GM12878 (cell line): Measurements from ENCODE around the gene INSRR. TPM values are rescaled to one million over a fixed set of nuclear protein-coding genes. Genes with fewer than 3 reads are reported as not detected.

Source experiments
- ATAC-seq: fragments of 200-7000 bp; cut with Tn5 transposase; 3 replicates; pipeline ENCODE4 v1.9.1; 2020; ENCODE audit warnings: mild to moderate bottlenecking, moderate library complexity
- BruUV-seq: library from RNA; stranded (reverse); fragments of 400-500 nt; replicated peaks from 2 replicates; lab custom pipeline; 2021; lab: Mats Ljungman, UMichigan
- CTCF ChIA-PET: fragments of 300-600 bp; sonication (Branson Sonifier 250); formaldehyde crosslinking; extraction: SDS; loops from one replicate; lab custom pipeline; 2021; ENCODE audit warnings: inconsistent platforms; lab: Yijun Ruan, JAX
- POLR2A ChIA-PET: fragments of 350-600 bp; formaldehyde crosslinking; extraction: SDS; loops from one replicate; lab custom pipeline; 2021; ENCODE audit warnings: inconsistent platforms; lab: Charles Lee
- RAD21 ChIA-PET: fragments of 300-600 bp; sonication (Branson Sonifier 250); formaldehyde crosslinking; loops from one replicate; lab custom pipeline; 2023; ENCODE audit warnings: antibody characterized with exemption; ENCODE audit not compliant: unreplicated experiment; lab: Charles Lee
- SMC1A ChIA-PET: fragments of 300-600 bp; sonication (Branson Sonifier 250); formaldehyde crosslinking; loops from one replicate; lab custom pipeline; 2023; ENCODE audit not compliant: unreplicated experiment, uncharacterized antibody; lab: Charles Lee
- DNase-seq: peaks from one replicate; pipeline ENCODE4 v3.0.0-alpha.2; 2011; ENCODE audit warnings: low read depth, low spot score
- FAIRE-seq: peaks from 3 replicates; lab custom pipeline; 2011; peaks lifted over from hg19 to GRCh38; lab: Jason Lieb, UNC
- H2AFZ ChIP-seq: 2 replicates; pipeline ENCODE4 v1.6.0; 2011; ENCODE audit warnings: low read depth, low read length, control low read depth; ENCODE audit not compliant: control insufficient read depth
- H3K27ac ChIP-seq: 2 replicates; pipeline ENCODE4 v1.5.1; 2011; ENCODE audit warnings: control low read depth; ENCODE audit not compliant: control insufficient read depth, insufficient read depth
- H3K27me3 ChIP-seq, 2 experiments: replicated peaks in 1 of 2; 2 replicates each; pipeline versions ENCODE4 v1.6.0 to v1.6.1; 2011; ENCODE audit warnings: low read length in 1 of 2; ENCODE audit not compliant: control insufficient read depth in 2 of 2, insufficient read depth in 2 of 2
- H3K36me3 ChIP-seq, 2 experiments: 2 replicates each; pipeline ENCODE4 v1.5.1; 2011; ENCODE audit warnings: low read length in 1 of 2; ENCODE audit not compliant: control insufficient read depth in 2 of 2, insufficient read depth in 2 of 2
- H3K4me1 ChIP-seq: 2 replicates; pipeline ENCODE4 v1.6.1; 2011; ENCODE audit warnings: mild to moderate bottlenecking, low read length, moderate library complexity, mixed read lengths; ENCODE audit not compliant: control insufficient read depth, insufficient read depth
- H3K4me2 ChIP-seq: 2 replicates; pipeline ENCODE4 v1.6.0; 2011; ENCODE audit warnings: control low read depth; ENCODE audit not compliant: control insufficient read depth, insufficient read depth
- H3K4me3 ChIP-seq: fragments of 200-600 bp; sonication (generic); 2 replicates; pipeline ENCODE4 v1.5.1; 2016
- H3K79me2 ChIP-seq: 2 replicates; pipeline ENCODE4 v1.6.0; 2011; ENCODE audit warnings: low read length; ENCODE audit not compliant: control insufficient read depth, insufficient read depth
- H3K9ac ChIP-seq: 2 replicates; pipeline ENCODE4 v1.8.0; 2011; ENCODE audit warnings: low read length, control low read depth, mixed read lengths; ENCODE audit not compliant: control insufficient read depth, insufficient read depth
- H3K9me3 ChIP-seq: replicated peaks from 3 replicates; pipeline ENCODE4 v1.5.1; 2011; ENCODE audit warnings: mild to moderate bottlenecking, low read length; ENCODE audit not compliant: control insufficient read depth, insufficient read depth
- H4K20me1 ChIP-seq: 2 replicates; pipeline ENCODE4 v1.6.0; 2011; ENCODE audit not compliant: control insufficient read depth, insufficient read depth
- EED ChIP-seq: sonication (generic); IDR thresholded peaks from 2 replicates; pipeline ENCODE4 v1.6.1; 2016; ENCODE audit warnings: antibody characterized with exemption, low read depth
- HSF1 ChIP-seq: fragments of 150-350 bp; IDR thresholded peaks from 2 replicates; pipeline ENCODE4 v1.6.1; 2014; ENCODE audit warnings: mild to moderate bottlenecking, low read depth, low read length
- KAT2A ChIP-seq: conservative IDR thresholded peaks from 2 replicates; pipeline ENCODE4 v1.6.1; 2011; ENCODE audit warnings: low read depth, low read length; ENCODE audit not compliant: control insufficient read depth
- NFYB ChIP-seq: IDR thresholded peaks from 2 replicates; pipeline ENCODE4 v1.6.1; 2011; ENCODE audit warnings: low read depth, mild to moderate bottlenecking, low read length, improper control_type of control experiment, moderate library complexity; ENCODE audit not compliant: insufficient read depth
- SIN3A ChIP-seq: IDR thresholded peaks from 2 replicates; pipeline ENCODE4 v1.6.1; 2012; ENCODE audit warnings: low read depth, low read length, improper control_type of control experiment
- TARDBP ChIP-seq: IDR thresholded peaks from 2 replicates; pipeline ENCODE4 v1.6.1; 2016; ENCODE audit warnings: borderline replicate concordance
- ZBTB11 ChIP-seq: fragments of 450-650 bp; formaldehyde crosslinking; IDR thresholded peaks from 2 replicates; pipeline ENCODE4 v1.5.0; 2022; ENCODE audit warnings: mild to moderate bottlenecking, missing genetic modification characterization
- WGBS: methylation state at CpG from one replicate; pipeline ENCODE4 v1.1.6; 2016; ENCODE audit warnings: low lambda C conversion rate; ENCODE audit not compliant: insufficient replicate concordance, insufficient coverage; ENCODE audit errors: missing lambda C conversion rate; 5-methylcytosine and 5-hydroxymethylcytosine counted together
- in situ Hi-C: fragments of 300-500 bp; cut with MboI; formaldehyde crosslinking; loops from 9 replicates; pipeline ENCODE4 v1.14.3; 2018; ENCODE audit warnings: mixed read lengths
- intact Hi-C: fragments of 100-400 bp; cut with micrococcal nuclease; formaldehyde crosslinking; loops from one replicate; pipeline ENCODE4 v1.14.2; 2022; ENCODE audit not compliant: unreplicated experiment
- polyA plus RNA-seq, 11 experiments: library from polyadenylated mRNA; depleted of rRNA in 4 of 11; unstranded in 6 of 11; stranded (reverse) in 5 of 11; fragments of >200 nt; fragmentation: Nextera tagmentation in 4 of 11; fragmentation: Illumina TruSeq in 1 of 11; extraction: Ambion mirVana in 4 of 11; extraction: Trizol in 1 of 11; gene quantifications; 1 replicate in 1 of 11; 2 replicates in 10 of 11; pipeline versions ENCODE4 v1.2.1 to v1.2.3, GENCODE V29; 2011 to 2016; ENCODE audit warnings: inconsistent platforms in 2 of 11, missing spikeins in 2 of 11, low read depth in 1 of 11
- total RNA-seq, 4 experiments: library from RNA; depleted of rRNA in 3 of 4; stranded (reverse); fragments of >200 nt in 3 of 4; fragmentation: Illumina TruSeq in 1 of 4; extraction: Trizol in 1 of 4; gene quantifications; 2 replicates each; pipeline versions ENCODE4 v1.2.1 to v1.2.3, GENCODE V29; 2013 to 2021
- TF ChIP-seq, protein P1 (sequence below): fragments of 450-650 bp; IDR thresholded peaks from 2 replicates; pipeline ENCODE4 v1.6.1; 2018; ENCODE audit warnings: borderline replicate concordance, mild to moderate bottlenecking; ENCODE audit not compliant: partially characterized antibody
- TF ChIP-seq, protein P2 (sequence below): IDR thresholded peaks from 2 replicates; pipeline ENCODE4 v1.6.1; 2011; ENCODE audit warnings: borderline replicate concordance, low read depth, mild to moderate bottlenecking, moderate library complexity, mixed read lengths, low read length; ENCODE audit not compliant: insufficient read depth; ENCODE audit errors: extremely low read length

Gene INSRR
- total and polyA plus RNA-seq, 10 of the 15 experiments (the other 5 are each of a cell fraction or from before 2014, with no cell fraction given), result 0.01 TPM; not detected in 9

DNA sequence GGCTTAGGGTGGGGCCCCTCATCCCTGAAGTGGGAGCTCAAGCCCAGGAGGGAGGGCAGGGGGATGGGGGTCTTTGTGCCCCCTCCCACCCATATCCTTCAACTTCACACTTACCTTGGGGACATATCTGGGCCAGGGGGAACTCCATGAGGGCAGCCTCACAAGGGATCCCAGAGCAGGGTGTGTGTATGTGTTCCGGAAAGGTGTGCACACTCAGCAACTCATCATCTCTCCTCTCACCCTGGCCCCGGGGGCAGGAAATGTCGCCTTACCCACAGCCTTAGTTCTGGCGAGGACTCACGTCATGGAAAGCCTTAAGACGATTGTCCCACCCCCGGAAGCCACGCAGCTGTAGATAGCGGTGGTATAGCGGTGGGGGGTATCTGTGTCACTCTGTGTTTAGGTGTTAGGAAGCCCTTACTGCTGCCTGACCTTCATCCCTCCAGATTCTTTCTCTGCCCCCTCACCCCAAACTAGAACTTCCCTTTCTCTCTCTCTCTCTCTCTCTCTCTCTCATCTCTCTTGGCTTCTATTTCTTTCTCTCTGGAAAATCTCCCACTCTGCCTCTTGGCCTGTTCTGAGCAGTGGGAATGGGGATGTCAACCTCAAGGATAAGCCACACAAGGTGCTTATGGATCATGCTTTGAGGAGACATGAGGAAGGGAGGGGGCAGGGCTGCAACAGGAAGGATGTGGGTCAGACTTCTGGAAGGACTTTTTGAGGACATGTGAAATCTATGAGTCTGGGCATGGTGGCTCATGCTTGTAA, 42.2 kb downstream of the INSRR start, which contains the start of gene SH2D2A (continued):
- no peak for TF ChIP-seq KAT2A
- 0 out of 2 replicates have a peak, but pooled peaks have one; percentile 25 for TF ChIP-seq NFYB
- TF ChIP-seq EED, result no peak
- 0 out of 2 replicates have a peak, but pooled peaks have one; percentile 33 for TF ChIP-seq SIN3A
- TF ChIP-seq, protein P1, sequence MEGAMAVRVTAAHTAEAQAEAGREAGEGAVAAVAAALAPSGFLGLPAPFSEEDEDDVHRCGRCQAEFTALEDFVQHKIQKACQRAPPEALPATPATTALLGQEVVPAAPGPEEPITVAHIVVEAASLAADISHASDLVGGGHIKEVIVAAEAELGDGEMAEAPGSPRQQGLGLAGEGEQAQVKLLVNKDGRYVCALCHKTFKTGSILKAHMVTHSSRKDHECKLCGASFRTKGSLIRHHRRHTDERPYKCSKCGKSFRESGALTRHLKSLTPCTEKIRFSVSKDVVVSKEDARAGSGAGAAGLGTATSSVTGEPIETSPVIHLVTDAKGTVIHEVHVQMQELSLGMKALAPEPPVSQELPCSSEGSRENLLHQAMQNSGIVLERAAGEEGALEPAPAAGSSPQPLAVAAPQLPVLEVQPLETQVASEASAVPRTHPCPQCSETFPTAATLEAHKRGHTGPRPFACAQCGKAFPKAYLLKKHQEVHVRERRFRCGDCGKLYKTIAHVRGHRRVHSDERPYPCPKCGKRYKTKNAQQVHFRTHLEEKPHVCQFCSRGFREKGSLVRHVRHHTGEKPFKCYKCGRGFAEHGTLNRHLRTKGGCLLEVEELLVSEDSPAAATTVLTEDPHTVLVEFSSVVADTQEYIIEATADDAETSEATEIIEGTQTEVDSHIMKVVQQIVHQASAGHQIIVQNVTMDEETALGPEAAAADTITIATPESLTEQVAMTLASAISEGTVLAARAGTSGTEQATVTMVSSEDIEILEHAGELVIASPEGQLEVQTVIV, result no peak

- ChIA-PET RAD21 (interaction anchor here (1.1 to 1.6 kb wide), 4 partner anchors 9 to 90 kb away, joined by 3 to 7 read pairs (median 5); partner anchors contain the start of gene MRPL24), SMC1A (interaction anchor here (0.7 to 3.3 kb wide), 5 partner anchors 14 to 90 kb away, joined by 3 to 20 read pairs (median 4); partner anchors contain the start of gene MRPL24), POLR2A (interaction anchor here (0.6 to 2.1 kb wide), 4 partner anchors 8 to 87 kb away, joined by 3 to 6 read pairs (median 4); partner anchors contain the start of genes ISG20L2 and METTL25B), CTCF (interaction anchor here (1.0 to 2.9 kb wide), 4 partner anchors 17 to 90 kb away, joined by 3 to 19 read pairs (median 12); partner anchors contain the start of gene NTRK1)
- no peaks in the 10 kb centered on the region for H3K27me3 ChIP-seq
- no peaks in the 10 kb centered on the region for H3K9me3 ChIP-seq
- intact Hi-C loops, result no loop called here
- peak overlapping the region; percentile 45; the same call in 1 of the 2 replicates for H3K27ac ChIP-seq
- DNase-seq, result no peak
- H3K4me2 ChIP-seq, result peak overlapping the region; percentile 82
- peak; percentile 5 for ATAC-seq
- peak overlapping the region; percentile 53; the same call in 1 of the 2 replicates for H3K4me3 ChIP-seq
- H3K36me3 ChIP-seq, result no peaks in the 10 kb centered on the region; a peak in 1 of 4 replicates
- in situ Hi-C loops, result no loop called here
- peak overlapping the region; percentile 90 for H2AFZ ChIP-seq
- no peaks in the 10 kb centered on the region for H4K20me1 ChIP-seq
- 71% methylated on average over 10 of the region's 10 CpGs for WGBS
- H3K79me2 ChIP-seq, result no peaks in the 10 kb centered on the region
- peaks cover 20% of the 10 kb centered on the region for H3K4me1 ChIP-seq
- H3K9ac ChIP-seq, result peak overlapping the region; percentile 71
- FAIRE-seq, result no peak
- BruUV-seq, result no TSS peak
- TF ChIP-seq HSF1 (no peak), TARDBP (no peak), ZBTB11 (CRISPR knock-in tag) (no peak)
- TF ChIP-seq, protein P2, sequence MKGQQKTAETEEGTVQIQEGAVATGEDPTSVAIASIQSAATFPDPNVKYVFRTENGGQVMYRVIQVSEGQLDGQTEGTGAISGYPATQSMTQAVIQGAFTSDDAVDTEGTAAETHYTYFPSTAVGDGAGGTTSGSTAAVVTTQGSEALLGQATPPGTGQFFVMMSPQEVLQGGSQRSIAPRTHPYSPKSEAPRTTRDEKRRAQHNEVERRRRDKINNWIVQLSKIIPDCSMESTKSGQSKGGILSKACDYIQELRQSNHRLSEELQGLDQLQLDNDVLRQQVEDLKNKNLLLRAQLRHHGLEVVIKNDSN, result no peak
Measured at GRCh38 chr1:156815961-156816422, 42.9 kb downstream of the INSRR start.
